Measurements from ENCODE around the gene TIRAP. TPM values are rescaled to one million over a fixed set of nuclear protein-coding genes. Genes with fewer than 3 reads are reported as not detected.
A peak's percentile ranks its signal among the peaks of the same experiment; 100 is the strongest.

The TIRAP gene
- total RNA-seq, 1 experiment from 2014 or later: 1.7 TPM

GRCh38 chr11:126317756-126318573 is 35.1 kb downstream of the TIRAP start:
- Histone ChIP-seq H3K27me3 (replicated peaks) (no peaks in the 10 kb centered on the region), H3K4me3 (no peak overlapping the region), H3K27ac (peak overlapping the region; percentile 68), H3K36me3 (no peaks in the 10 kb centered on the region), H3K9me3 (replicated peaks) (no peaks in the 10 kb centered on the region), H3K4me1 (replicated peaks) (peaks cover 24% of the 10 kb centered on the region)
- DNase-seq (ENCODE audit: low read depth in 1 of 2, low spot score in 2 of 2): peak; percentile 59 to 67

GRCh38 chr11:126318574-126319373 is 35.9 kb downstream of the TIRAP start:
- Histone ChIP-seq H3K27ac (peak overlapping the region; percentile 68), H3K27me3 (replicated peaks) (no peaks in the 10 kb centered on the region), H3K4me3 (no peak overlapping the region), H3K9me3 (replicated peaks) (no peaks in the 10 kb centered on the region), H3K4me1 (replicated peaks) (peaks cover 24% of the 10 kb centered on the region), H3K36me3 (no peaks in the 10 kb centered on the region)
- peak; percentile 52 to 62 for DNase-seq (ENCODE audit: low read depth in 1 of 2, low spot score in 2 of 2)

- Histone ChIP-seq H3K4me3 (no peak overlapping the region), H3K27me3 (replicated peaks) (no peaks in the 10 kb centered on the region), H3K4me1 (replicated peaks) (peaks cover 24% of the 10 kb centered on the region), H3K9me3 (replicated peaks) (no peaks in the 10 kb centered on the region), H3K36me3 (no peaks in the 10 kb centered on the region), H3K27ac (peak overlapping the region; percentile 68)
- DNase-seq (ENCODE audit: low read depth in 1 of 2, low spot score in 2 of 2): no peak
Observed at GRCh38 chr11:126319374-126319740, 36.5 kb downstream of the TIRAP start.

- H3K4me1 ChIP-seq (replicated peaks): peaks cover 16% of the 10 kb centered on the region
- H3K4me3 ChIP-seq: no peak overlapping the region
- no peak for DNase-seq (ENCODE audit: low read depth in 1 of 2, low spot score in 2 of 2)
- no peaks in the 10 kb centered on the region for H3K27me3 ChIP-seq (replicated peaks)
- H3K36me3 ChIP-seq: no peaks in the 10 kb centered on the region
- no peak overlapping the region for H3K27ac ChIP-seq
- no peaks in the 10 kb centered on the region for H3K9me3 ChIP-seq (replicated peaks)
Observed at GRCh38 chr11:126322996-126323395, 40.1 kb downstream of the TIRAP start.

GRCh38 chr11:126327281-126328000 is 44.5 kb downstream of the TIRAP start:
- no peaks in the 10 kb centered on the region; the same call in 1 of the 2 replicates for H3K36me3 ChIP-seq
- peaks cover 5% of the 10 kb centered on the region; the same call in 1 of the 2 replicates for H3K4me1 ChIP-seq (replicated peaks)
- no peak overlapping the region for H3K27ac ChIP-seq
- no peak for DNase-seq (ENCODE audit: low read depth in 1 of 2, low spot score in 2 of 2)
- no peaks in the 10 kb centered on the region for H3K9me3 ChIP-seq (replicated peaks)
- no peaks in the 10 kb centered on the region for H3K27me3 ChIP-seq (replicated peaks)
- no peak overlapping the region for H3K4me3 ChIP-seq

- H3K4me1 ChIP-seq (replicated peaks): peaks cover 6% of the 10 kb centered on the region; the same call in 1 of the 2 replicates
- no peaks in the 10 kb centered on the region for H3K9me3 ChIP-seq (replicated peaks)
- H3K36me3 ChIP-seq: no peaks in the 10 kb centered on the region; the same call in 1 of the 2 replicates
- no peaks in the 10 kb centered on the region for H3K27me3 ChIP-seq (replicated peaks)
- no peak for DNase-seq (ENCODE audit: low read depth in 1 of 2, low spot score in 2 of 2)
- no peak overlapping the region for H3K4me3 ChIP-seq
- no peak overlapping the region for H3K27ac ChIP-seq
Observed at GRCh38 chr11:126328001-126328390, 45.1 kb downstream of the TIRAP start.

- DNase-seq (ENCODE audit: low read depth in 1 of 2, low spot score in 2 of 2): no peak
- Histone ChIP-seq H3K9me3 (replicated peaks) (no peaks in the 10 kb centered on the region), H3K27ac (no peak overlapping the region), H3K27me3 (replicated peaks) (no peaks in the 10 kb centered on the region), H3K4me1 (replicated peaks) (peaks cover 6% of the 10 kb centered on the region; the same call in 1 of the 2 replicates), H3K4me3 (no peak overlapping the region), H3K36me3 (no peaks in the 10 kb centered on the region; the same call in 1 of the 2 replicates)
Observed at GRCh38 chr11:126328444-126328843, 45.6 kb downstream of the TIRAP start.

GRCh38 chr11:126328938-126329643 is 46.2 kb downstream of the TIRAP start:
- H3K36me3 ChIP-seq: no peaks in the 10 kb centered on the region; the same call in 1 of the 2 replicates
- DNase-seq (ENCODE audit: low read depth in 1 of 2, low spot score in 2 of 2): no peak
- H3K4me1 ChIP-seq (replicated peaks): peaks cover 6% of the 10 kb centered on the region; the same call in 1 of the 2 replicates
- H3K27ac ChIP-seq: no peak overlapping the region
- no peaks in the 10 kb centered on the region for H3K9me3 ChIP-seq (replicated peaks)
- no peaks in the 10 kb centered on the region for H3K27me3 ChIP-seq (replicated peaks)
- no peak overlapping the region for H3K4me3 ChIP-seq

- H3K27me3 ChIP-seq (replicated peaks): no peaks in the 10 kb centered on the region
- no peaks in the 10 kb centered on the region; the same call in 1 of the 2 replicates for H3K36me3 ChIP-seq
- DNase-seq (ENCODE audit: low read depth in 1 of 2, low spot score in 2 of 2): no peak
- H3K27ac ChIP-seq: no peak overlapping the region
- H3K4me1 ChIP-seq (replicated peaks): peaks cover 11% of the 10 kb centered on the region
- no peak overlapping the region for H3K4me3 ChIP-seq
- H3K9me3 ChIP-seq (replicated peaks): no peaks in the 10 kb centered on the region
Observed at GRCh38 chr11:126329644-126330211, 46.8 kb downstream of the TIRAP start.

GRCh38 chr11:126331286-126331685 is 48.4 kb downstream of the TIRAP start:
- Histone ChIP-seq H3K9me3 (replicated peaks) (no peaks in the 10 kb centered on the region), H3K27ac (no peak overlapping the region), H3K36me3 (no peaks in the 10 kb centered on the region; the same call in 1 of the 2 replicates), H3K4me3 (no peak overlapping the region), H3K27me3 (replicated peaks) (no peaks in the 10 kb centered on the region), H3K4me1 (replicated peaks) (peaks cover 15% of the 10 kb centered on the region)
- no peak for DNase-seq (ENCODE audit: low read depth in 1 of 2, low spot score in 2 of 2)

GRCh38 chr11:126332221-126332711 is 49.4 kb downstream of the TIRAP start:
- no peaks in the 10 kb centered on the region for H3K27me3 ChIP-seq (replicated peaks)
- no peak overlapping the region for H3K4me3 ChIP-seq
- peaks cover 15% of the 10 kb centered on the region for H3K4me1 ChIP-seq (replicated peaks)
- H3K9me3 ChIP-seq (replicated peaks): no peaks in the 10 kb centered on the region
- H3K27ac ChIP-seq: no peak overlapping the region
- peak in 1 of 2 experiments; percentile 11 for DNase-seq (ENCODE audit: low read depth in 1 of 2, low spot score in 2 of 2)
- no peaks in the 10 kb centered on the region; the same call in 1 of the 2 replicates for H3K36me3 ChIP-seq

GRCh38 chr11:126333142-126333541 is 50.2 kb downstream of the TIRAP start:
- no peaks in the 10 kb centered on the region; the same call in 1 of the 2 replicates for H3K36me3 ChIP-seq
- no peak overlapping the region for H3K27ac ChIP-seq

More at GRCh38 chr11:126333142-126333541, 50.2 kb downstream of the TIRAP start:
- no peaks in the 10 kb centered on the region for H3K27me3 ChIP-seq (replicated peaks)
- DNase-seq (ENCODE audit: low read depth in 1 of 2, low spot score in 2 of 2): no peak
- H3K4me1 ChIP-seq (replicated peaks): peaks cover 15% of the 10 kb centered on the region
- H3K4me3 ChIP-seq: no peak overlapping the region
- no peaks in the 10 kb centered on the region for H3K9me3 ChIP-seq (replicated peaks)
